GM10266 (cell line): Measurements from ENCODE around the gene LTBP2.

Experiments
- DNase-seq: peaks from one replicate; pipeline ENCODE4 v3.0.0; 2012; ENCODE audit errors: extremely low spot score
- CTCF ChIP-seq: IDR thresholded peaks from 2 replicates; pipeline ENCODE4 v1.5.1; 2012; ENCODE audit warnings: mild to moderate bottlenecking, low read depth; ENCODE audit not compliant: control insufficient read depth, insufficient read depth; ENCODE audit errors: missing control alignments

The LTBP2 gene

GRCh38 chr14:74480046-74480445 lies 132.0 kb downstream of the LTBP2 start:
- no peak for TF ChIP-seq CTCF
- no peak for DNase-seq

GRCh38 chr14:74478996-74479635 lies 132.9 kb downstream of the LTBP2 start:
- DNase-seq = no peak
- no peak for TF ChIP-seq CTCF

- DNase-seq = no peak
- no peak for TF ChIP-seq CTCF
Observed at GRCh38 chr14:74476607-74477006, 135.4 kb downstream of the LTBP2 start.

GRCh38 chr14:74476107-74476506 lies 135.9 kb downstream of the LTBP2 start:
- TF ChIP-seq CTCF = no peak
- DNase-seq = no peak

GRCh38 chr14:74475678-74476077 lies 136.4 kb downstream of the LTBP2 start:
- TF ChIP-seq CTCF = no peak
- no peak for DNase-seq

GRCh38 chr14:74474376-74474775 lies 137.7 kb downstream of the LTBP2 start:
- no peak for TF ChIP-seq CTCF
- DNase-seq = no peak

GRCh38 chr14:74472601-74473000 lies 139.4 kb downstream of the LTBP2 start:
- TF ChIP-seq CTCF = no peak
- no peak for DNase-seq
